ENCODE measurements around the gene ZNF541.

GRCh38 chr19:47593860-47594259 lies 20.9 kb upstream of the ZNF541 start:
- TF ChIP-seq CTCF (IDR thresholded peaks at IDR 0.05; ENCODE audit: poor library complexity, severe bottlenecking) (no peak), SMC3 (conservative IDR thresholded peaks at IDR 0.05; ENCODE audit: poor library complexity) (no peak), POLR2AphosphoS5 (IDR thresholded peaks at IDR 0.05) (no peak)

Measured in neural cell (in vitro differentiated cells).